HEK293T (cell line): ENCODE data around the gene SH3BP5L.

Experiments used
- FOXA1 ChIP-seq: fragments of 450-650 bp; IDR thresholded peaks from 2 replicates; pipeline ENCODE4 v1.6.1; 2016; ENCODE audit warnings: mild to moderate bottlenecking
- FOXK2 ChIP-seq: fragments of 450-650 bp; IDR thresholded peaks from 2 replicates; pipeline ENCODE4 v1.6.1; 2016; ENCODE audit warnings: mild to moderate bottlenecking
- FOXM1 ChIP-seq: fragments of 450-650 bp; IDR thresholded peaks from 2 replicates; pipeline ENCODE4 v1.6.1; 2017; ENCODE audit warnings: mild to moderate bottlenecking, borderline replicate concordance
- LEF1 ChIP-seq: fragments of 450-650 bp; IDR thresholded peaks from 2 replicates; pipeline ENCODE4 v1.6.1; 2017; ENCODE audit warnings: mild to moderate bottlenecking, borderline replicate concordance
- SP1 ChIP-seq: fragments of 450-650 bp; IDR thresholded peaks from 2 replicates; pipeline ENCODE4 v1.6.1; 2017
- SUZ12 ChIP-seq: fragments of 450-650 bp; IDR thresholded peaks from 2 replicates; pipeline ENCODE4 v1.6.1; 2016; ENCODE audit warnings: mild to moderate bottlenecking
- TF ChIP-seq, protein P1 (sequence below): fragments of 450-650 bp; IDR thresholded peaks from 2 replicates; pipeline ENCODE4 v1.6.1; 2016

- TF ChIP-seq LEF1 (no peak), SUZ12 (no peak), FOXA1 (no peak), FOXK2 (no peak), SP1 (no peak), FOXM1 (no peak)
- TF ChIP-seq, protein P1, sequence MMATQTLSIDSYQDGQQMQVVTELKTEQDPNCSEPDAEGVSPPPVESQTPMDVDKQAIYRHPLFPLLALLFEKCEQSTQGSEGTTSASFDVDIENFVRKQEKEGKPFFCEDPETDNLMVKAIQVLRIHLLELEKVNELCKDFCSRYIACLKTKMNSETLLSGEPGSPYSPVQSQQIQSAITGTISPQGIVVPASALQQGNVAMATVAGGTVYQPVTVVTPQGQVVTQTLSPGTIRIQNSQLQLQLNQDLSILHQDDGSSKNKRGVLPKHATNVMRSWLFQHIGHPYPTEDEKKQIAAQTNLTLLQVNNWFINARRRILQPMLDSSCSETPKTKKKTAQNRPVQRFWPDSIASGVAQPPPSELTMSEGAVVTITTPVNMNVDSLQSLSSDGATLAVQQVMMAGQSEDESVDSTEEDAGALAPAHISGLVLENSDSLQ: no peak
Observed at GRCh38 chr1:248862998-248863881, 37.5 kb upstream of the SH3BP5L start.
